Heart left ventricle (tissue), 13 donors: Measurements from ENCODE around the gene RFX2.

Source experiments
- POLR2A ChIP-seq, 2 donors: fragments of 450-650 bp; IDR thresholded peaks; one replicate each; pipeline ENCODE4 v1.6.1; 2017; ENCODE audit warnings: antibody characterized with exemption in 2 of 2, mild to moderate bottlenecking in 2 of 2, moderate library complexity in 2 of 2
- TF ChIP-seq, protein P1 (sequence below), 12 donors: fragments of 200-600 bp; sonication (generic) in 4 of 12; IDR thresholded peaks; one replicate each; pipeline versions ENCODE4 v1.5.0 to v1.8.0; 2018 to 2022; ENCODE audit warnings: antibody characterized with exemption in 12 of 12, mild to moderate bottlenecking in 5 of 12
- donor health status: ischemic (EF 13 %, LVEDD 7.1; RV severe dilation, severe dysfunction).
- donor health status: DM: no; HTN: yes; CAD: no.
- donor health status: DM: no; HTN: no; CAD: no.
- donor health status: ischemic (EF 25% LVEDD 6.9; RV normal size, moderate dysfunction).
- donor health status: ischemic (EF 25% LVEDD 5.7; RV mildly dilated, moderate dysfunction).
- donor health status: ischemic (EF 35%, LVEDD 5.7; RV mildly dilated, moderate dysfunction).
- donor health status: nonischemic (EF 11% LVEDD 7.7; RV severe dilation, severe dysfunction).
- donor health status: DM: yes; HTN: yes; CAD: no.
- donor health status: PGD.
- donor health status: ischemic (EF 29% LVEDD 5.4; RV normal size, mild dysfunction).
- donor health status: nonischemic (EF 23%, LVEDD 6.1; RV moderate dilation, normal function).

DNA sequence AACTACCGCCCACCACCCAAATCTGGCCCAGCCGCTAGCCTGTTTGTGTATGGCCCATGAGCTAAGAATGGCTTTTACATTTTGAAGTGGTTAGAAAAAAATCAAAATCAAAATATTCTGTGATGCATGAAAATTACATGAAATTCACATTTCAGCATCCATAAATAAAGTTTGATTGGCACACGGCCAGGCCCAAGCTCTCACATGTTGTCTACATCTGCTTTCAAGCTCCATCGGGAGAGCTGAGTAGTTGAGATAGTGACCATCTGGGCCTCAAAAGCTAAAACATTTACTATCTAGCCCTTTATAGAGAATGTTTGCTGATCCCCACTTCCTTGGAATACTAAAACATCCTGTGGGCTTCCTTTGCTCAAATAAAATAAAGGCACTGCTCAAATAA is 14.5 kb downstream of the RFX2 start:
- TF ChIP-seq POLR2A (IDR thresholded peaks at IDR 0.05) = no peak
- TF ChIP-seq, protein P1, sequence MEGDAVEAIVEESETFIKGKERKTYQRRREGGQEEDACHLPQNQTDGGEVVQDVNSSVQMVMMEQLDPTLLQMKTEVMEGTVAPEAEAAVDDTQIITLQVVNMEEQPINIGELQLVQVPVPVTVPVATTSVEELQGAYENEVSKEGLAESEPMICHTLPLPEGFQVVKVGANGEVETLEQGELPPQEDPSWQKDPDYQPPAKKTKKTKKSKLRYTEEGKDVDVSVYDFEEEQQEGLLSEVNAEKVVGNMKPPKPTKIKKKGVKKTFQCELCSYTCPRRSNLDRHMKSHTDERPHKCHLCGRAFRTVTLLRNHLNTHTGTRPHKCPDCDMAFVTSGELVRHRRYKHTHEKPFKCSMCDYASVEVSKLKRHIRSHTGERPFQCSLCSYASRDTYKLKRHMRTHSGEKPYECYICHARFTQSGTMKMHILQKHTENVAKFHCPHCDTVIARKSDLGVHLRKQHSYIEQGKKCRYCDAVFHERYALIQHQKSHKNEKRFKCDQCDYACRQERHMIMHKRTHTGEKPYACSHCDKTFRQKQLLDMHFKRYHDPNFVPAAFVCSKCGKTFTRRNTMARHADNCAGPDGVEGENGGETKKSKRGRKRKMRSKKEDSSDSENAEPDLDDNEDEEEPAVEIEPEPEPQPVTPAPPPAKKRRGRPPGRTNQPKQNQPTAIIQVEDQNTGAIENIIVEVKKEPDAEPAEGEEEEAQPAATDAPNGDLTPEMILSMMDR (IDR thresholded peaks at IDR 0.05) = no peak
